Pons (tissue), 1 donor: ENCODE data around the gene FOXS1.

Source experiments
- DNase-seq: peaks from one replicate; pipeline ENCODE4 v3.0.0-alpha.2; 2016; ENCODE audit warnings: low spot score

Gene FOXS1

GRCh38 chr20:31861135-31861384 is 15.7 kb upstream of the FOXS1 start:
- no peak for DNase-seq

DNA sequence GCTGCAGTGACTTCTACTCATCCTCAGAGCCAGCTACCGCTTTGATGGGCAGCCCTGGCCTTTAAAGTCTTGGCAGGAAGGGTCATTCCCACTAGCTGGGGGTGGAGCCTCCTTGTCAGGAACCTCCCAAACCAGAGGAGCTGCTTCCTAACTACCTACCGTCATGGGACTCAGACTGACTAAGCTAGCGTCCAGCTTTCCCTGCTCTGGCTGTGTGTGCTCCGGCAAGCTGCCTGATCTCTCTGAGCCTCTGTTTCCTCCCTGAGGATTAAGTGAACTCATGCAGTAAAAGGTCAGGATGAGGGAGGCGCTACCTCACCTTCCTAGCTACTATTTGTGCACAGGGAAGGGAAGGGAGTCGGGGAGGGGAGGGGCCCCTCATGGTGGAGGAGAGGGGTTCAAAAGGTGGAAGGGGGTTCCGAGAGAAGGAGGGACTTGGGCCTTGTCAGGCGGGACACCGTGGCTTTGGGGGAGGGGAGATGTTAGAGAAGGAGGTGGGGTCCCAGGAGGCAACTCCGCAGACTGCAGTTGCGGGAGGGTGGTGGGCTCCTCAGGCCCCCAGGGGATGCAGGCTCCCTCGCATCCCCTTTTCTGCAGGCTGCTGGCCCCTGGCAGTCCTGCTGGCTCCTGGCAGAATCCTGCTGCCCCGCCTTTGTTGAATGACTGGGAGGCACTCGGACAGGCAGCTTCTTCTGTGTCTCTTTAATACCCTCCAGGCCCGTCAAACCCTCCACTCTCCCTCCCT is 15.2 kb upstream of the FOXS1 start:
- DNase-seq = no peak

- DNase-seq = no peak
Measured at GRCh38 chr20:31859998-31860380, 14.6 kb upstream of the FOXS1 start.

DNA sequence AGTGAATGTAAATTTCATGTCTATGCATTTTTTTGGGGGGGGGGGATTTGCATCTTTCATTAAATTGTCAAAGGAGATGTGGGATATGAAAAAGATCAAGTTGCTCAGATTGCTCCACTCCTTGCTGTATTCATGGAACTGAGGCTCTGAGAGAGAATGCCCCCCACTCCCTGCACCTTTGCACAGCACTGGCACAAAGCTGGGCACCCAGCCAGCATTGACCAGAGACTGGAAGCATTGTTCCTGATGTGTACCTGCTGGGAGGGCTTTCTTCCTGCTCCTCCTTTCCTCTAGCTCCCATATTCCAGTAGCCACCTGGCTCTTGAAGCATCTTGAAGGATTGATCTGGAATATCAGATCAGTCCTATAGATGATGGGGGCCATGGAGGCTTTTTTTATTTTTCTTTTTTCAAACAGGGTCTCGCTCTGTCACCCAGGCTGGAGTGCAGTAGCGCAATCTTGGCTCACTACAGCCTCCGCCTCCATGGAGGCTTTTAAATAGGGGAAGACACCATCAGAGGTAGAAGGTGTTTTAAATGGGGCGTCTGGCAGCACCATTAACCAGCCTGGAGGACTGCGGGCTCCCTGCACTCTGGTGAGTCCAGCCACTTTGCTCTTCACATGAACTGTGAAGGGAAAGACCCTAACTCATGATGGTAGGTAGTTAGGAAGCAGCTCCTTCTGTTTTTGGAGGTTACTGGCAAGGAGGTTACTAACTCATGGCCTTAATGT is 14.0 kb upstream of the FOXS1 start:
- DNase-seq = no peak

DNA sequence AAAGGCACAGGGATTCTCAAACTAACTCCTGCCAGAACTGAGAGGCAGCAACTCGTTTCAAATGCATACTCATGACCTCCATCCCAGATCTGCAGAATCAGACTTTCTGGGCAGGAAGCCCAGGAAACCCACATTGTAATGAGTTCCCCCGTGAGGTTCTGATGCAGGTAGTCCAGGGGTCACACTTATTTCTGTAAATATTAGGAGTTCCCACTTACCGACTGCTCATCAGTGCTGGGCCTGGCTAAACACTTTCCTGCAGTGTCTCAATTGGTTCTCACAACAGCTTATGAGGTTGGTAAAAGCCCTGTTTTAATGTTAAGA is 13.3 kb upstream of the FOXS1 start:
- DNase-seq = no peak

DNA sequence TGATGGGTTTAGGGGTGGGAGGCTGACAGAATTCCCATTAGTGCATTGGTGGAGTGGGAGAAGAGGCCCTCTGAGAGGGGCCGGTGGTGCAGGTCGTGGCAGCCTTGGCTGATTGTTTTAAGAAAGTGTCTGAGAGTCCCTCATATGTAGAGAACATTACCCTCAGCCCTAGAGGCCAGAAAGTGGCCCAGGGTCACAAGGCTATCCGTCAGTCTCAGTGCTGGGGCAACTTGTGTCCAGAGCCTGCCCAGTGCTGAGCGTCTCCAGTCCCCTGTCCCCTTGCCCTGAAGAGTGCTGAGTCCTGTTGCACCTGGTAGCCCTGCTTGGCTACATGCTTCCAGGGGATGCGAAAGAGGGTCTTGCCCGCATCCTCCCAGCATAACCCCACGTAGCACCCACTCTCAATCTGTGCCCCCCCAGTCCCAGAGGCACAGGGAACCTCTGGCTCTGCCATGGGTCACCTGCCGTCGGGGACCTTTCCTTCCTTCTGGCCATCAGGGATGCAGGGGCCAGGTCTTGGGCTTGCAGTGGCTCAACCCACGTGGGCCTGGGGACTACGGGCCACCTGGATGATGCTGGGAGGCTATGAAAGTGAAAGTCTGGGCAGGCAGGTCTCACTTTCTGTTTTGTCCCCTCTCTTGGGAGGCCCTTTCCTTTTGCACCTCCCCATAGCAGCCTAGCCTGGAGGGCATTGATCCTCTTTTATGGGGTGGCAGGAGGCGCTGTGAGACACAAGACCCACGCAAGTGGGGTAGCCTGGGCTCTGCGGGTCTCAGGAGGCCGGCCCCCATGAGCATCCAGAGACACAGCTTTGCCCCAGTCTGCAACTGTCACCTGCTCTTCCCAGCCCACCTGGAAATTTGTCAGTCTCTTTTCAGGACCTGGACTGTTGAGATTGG is 12.7 kb upstream of the FOXS1 start:
- no peak for DNase-seq

DNA sequence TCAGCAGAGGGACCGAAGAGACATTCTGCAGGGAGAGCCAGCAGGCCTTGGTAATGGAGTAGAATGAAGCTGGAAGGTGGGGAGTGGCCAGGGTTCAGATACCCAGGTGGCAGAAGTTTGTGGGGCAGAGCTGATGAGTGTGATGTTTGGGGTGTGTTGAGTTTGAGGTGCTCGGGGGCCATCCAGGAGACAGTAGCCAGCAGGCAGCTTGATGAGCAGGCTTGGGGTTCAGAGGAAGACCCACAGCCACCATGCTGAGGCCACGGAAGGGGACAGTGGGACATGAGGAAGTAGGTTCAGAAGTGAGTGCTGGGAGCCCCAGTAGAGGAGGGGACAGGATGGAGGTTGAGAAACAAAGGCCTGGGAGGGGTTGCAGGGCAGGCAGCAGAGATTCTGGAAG is 11.1 kb upstream of the FOXS1 start:
- DNase-seq = no peak

- DNase-seq = no peak
Measured at GRCh38 chr20:31853481-31853880, 8.1 kb upstream of the FOXS1 start.

DNA sequence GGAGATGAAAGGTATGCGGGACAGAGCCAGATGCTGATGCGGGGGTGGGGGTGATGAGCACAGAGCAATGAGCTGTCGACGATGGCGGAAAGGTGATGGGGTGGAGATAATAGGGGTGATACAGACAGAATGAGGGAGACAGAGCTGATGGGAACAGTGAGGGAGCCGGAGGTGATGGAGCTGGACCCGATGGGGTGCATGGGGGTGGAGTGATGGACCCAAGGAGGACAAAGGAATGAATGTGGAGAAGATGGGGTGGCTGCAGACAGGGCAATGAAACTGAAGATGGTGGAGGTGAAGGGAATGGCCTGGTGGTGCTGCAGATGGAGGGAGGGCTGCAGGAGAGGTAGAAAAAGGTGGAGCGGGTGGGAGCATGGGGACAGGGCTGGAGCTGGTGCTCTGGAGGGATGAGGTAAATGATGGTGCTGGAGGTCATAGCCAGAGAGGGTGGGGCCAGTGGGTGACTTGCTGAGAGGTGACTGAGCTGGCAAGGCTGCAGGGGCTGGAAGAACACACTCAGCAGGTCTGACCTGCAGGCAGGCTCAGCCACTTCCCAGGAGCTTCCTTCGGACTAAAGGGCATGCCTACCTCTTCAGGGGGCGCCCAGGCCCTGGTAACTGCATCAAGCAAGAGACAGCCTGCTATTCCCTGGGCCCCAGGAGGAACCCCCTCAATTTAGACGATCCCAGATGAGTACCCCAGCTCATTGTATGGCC is 6.0 kb upstream of the FOXS1 start:
- no peak for DNase-seq

DNA sequence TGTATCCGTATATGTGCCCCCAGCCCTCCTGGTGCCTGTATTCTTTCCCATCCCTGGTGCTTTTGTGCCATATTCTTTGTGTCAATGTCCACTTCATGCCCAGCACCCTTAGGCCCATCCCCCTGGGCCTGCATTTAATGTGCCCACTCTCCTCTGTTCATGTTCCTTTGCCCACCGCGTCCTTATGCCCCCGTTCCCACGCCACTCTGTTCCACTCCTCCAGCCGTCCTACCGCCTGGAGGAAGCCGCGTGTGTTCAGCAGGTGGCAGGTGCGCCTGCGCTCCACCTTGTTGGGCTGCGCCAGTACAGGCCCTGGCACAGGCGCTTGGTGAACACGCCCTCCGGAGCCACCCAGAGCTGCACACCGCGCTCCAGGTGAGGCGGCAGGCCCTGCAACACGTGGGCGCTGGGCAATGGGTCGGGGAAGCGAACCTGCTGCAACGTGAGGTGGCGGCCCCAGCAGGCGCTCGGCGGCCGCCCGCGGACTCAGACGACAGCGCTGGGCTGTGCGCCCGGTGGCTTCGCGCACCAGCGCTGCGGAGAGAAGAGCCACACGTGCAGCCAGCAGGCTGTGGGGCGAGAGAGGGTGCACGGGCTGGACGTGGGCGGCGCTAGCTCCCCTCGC is 4.0 kb upstream of the FOXS1 start:
- DNase-seq = no peak

DNA sequence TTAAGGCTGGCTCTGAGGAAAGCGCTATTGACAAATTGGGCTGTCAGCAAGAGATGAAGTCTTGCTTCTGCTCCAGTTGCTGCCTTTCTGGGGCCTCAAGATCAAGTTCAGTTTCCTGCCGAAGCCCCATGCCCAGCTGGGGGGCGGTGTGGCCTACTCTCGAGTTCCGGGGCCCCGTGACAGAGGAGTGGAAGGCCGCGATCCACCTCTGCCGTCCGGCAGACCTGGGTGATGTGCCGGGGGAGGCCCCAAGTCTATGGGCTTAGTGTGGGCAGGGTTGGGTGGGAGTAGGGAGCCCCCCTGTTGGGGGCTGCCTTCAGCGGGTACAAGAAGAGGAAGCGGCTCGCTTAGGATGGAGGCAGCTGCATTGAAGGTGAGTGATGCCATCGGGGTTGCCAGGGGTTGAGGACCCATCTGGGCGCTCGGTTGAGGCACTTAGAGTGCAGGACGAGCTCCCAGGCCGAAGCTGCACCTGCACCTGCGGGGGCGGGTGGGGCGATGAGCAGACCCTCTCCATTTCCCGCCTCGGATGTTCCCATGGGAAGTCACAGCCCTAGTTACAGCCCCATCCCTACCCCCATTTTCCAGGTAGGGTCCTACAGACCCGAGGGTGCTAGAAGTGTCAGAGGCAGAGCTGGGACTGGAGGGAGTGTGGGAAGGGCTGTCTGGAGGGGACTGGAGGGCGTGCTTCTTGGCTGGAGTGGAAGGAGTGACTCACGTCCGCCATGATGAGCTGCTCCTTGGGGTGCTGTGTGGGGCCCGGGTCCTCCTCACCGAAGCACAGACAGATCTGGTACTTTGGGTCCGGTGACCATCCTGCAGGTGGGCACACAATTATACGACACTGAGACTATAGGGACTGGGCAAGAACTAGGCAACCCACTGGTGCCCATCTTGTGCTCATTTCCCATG is 2.9 kb upstream of the FOXS1 start:
- no peak for DNase-seq

DNA sequence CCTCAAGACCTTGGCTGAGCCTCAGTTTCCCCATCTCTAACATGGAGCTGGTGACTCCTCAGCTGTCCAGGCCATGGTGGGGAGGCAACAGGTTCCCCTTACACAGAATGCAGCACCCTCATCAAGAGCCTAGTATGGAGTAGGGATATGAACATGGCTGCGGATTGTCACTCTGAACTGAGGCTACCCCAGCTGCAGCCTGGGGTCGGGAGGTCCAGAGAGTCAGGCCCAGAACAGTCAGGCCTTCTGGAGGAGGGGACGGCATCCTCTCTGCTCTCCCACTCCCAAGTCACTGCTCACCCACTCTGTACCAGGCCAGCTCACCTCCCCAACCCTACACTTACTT is 1.4 kb upstream of the FOXS1 start:
- no peak for DNase-seq

GRCh38 chr20:31844737-31845299 is 586 bp downstream of the FOXS1 start:
- DNase-seq = no peak

- DNase-seq = no peak
Measured at GRCh38 chr20:31843881-31844280, 1.5 kb downstream of the FOXS1 start.

DNA sequence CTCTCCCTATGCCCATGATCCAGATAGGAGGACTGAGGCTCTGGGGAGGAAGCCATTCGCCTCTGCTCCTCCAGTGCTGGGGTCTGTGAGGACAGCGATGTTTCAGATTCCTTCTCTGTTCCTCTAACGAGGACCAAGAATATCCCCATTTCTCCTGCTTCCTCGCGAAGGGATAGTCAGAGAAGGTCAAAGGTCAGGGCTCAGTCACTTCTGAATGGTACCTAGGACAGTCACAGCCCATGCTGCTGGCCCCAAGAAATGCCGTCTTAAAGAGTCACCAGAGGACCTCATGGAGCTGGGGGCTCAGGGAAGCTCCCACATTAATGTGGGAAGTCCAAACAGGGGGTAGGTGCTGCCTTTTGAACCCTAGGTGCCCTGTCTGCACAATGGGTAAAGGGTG is 2.1 kb downstream of the FOXS1 start:
- DNase-seq = no peak

GRCh38 chr20:31842471-31843157 is 2.8 kb downstream of the FOXS1 start:
- DNase-seq = no peak

DNA sequence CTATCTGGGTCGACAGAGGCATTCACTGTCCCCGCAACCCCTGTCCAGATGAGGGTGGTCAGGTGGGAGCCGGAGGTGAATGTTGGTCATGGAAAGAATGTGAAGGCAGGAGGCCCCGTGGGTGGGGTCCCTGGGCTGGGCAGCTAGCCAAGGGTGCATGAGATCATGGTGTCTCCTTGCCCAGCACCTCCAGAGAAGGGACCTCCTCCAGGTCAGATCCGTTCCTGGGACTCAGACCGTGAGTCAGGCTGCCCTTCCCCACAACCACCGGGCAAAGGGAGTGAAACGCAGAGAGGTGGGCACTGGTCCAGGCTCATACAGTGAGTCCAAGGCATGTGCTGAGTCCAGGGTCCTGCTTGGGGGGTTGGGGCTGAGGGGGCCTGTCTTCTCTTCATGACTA is 3.5 kb downstream of the FOXS1 start:
- no peak for DNase-seq

DNA sequence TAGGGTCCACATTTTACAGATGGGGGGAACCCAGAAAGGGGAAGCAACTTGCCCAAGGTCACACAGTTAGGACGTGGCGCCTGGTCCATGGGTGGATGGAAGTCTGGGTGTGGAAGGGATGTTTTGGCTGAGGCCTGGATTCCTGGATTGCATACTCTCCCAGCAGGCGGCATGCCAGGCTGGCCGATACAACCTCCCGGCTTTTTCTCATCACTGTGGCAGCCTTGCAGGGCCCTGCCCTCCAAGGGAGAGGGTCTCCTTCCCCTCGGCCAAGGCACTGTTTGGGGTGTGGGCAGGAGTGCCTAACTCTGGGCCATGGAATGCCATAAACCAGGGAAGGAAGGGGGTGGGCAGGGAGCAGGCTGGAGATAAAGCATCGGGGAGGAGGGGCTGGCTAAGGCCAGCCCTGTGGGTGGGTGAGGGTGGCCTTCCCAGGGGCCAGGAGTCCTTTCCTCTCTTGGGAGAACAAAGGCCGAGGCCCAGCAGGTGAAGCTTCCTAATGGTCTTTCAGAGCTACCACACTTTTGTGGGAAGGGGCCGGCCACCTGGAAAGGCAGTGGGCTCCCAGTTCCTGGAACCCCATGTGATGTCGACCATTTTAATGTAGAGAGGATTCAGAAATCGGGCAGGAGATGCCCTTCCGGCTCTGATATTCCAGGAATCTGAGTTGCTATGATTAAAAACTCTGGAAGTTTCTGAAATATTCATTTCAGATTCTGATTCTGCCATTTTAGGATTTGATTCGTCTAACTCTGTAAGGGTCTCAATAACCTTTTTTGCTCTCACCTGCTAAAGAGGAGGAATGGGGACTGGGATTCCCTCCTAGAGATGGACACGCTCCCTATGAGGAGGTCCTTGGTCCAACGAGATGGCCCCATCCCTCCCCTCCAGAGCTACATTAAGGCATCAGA is 4.2 kb downstream of the FOXS1 start:
- DNase-seq = no peak
